ENCODE data around the gene CHST12.
"Not testable (repeated sequence)": the region's sequence is repeated elsewhere in the genome, so short reads cannot be mapped to it uniquely, and the experiment has no call there.

The CHST12 gene

GRCh38 chr7:2404714-2405119 lies 1.3 kb downstream of the CHST12 start:
- DNase-seq, result no peak

GRCh38 chr7:2405201-2405600 lies 1.8 kb downstream of the CHST12 start:
- no peak for DNase-seq

GRCh38 chr7:2405601-2406345 lies 2.4 kb downstream of the CHST12 start:
- DNase-seq, result no peak

- no peak for DNase-seq
Measured at GRCh38 chr7:2409745-2410414, 6.5 kb downstream of the CHST12 start.

GRCh38 chr7:2411049-2411448 lies 7.6 kb downstream of the CHST12 start:
- no peak for DNase-seq

GRCh38 chr7:2411815-2412586 lies 8.6 kb downstream of the CHST12 start:
- no peak for DNase-seq

- no peak for DNase-seq
Measured at GRCh38 chr7:2412587-2413201, 9.3 kb downstream of the CHST12 start.

- DNase-seq, result no peak
Measured at GRCh38 chr7:2416063-2416462, 12.7 kb downstream of the CHST12 start.

- DNase-seq, result no peak
Measured at GRCh38 chr7:2416650-2417049, 13.2 kb downstream of the CHST12 start.

GRCh38 chr7:2417178-2417577 lies 13.8 kb downstream of the CHST12 start:
- DNase-seq, result not testable (repeated sequence)

- no peak for DNase-seq
Measured at GRCh38 chr7:2417981-2418481, 14.6 kb downstream of the CHST12 start.

- DNase-seq, result no peak
Measured at GRCh38 chr7:2420216-2420933, 17.0 kb downstream of the CHST12 start.

- no peak for DNase-seq
Measured at GRCh38 chr7:2421943-2422310, 18.5 kb downstream of the CHST12 start.

GRCh38 chr7:2425749-2426148 lies 22.3 kb downstream of the CHST12 start:
- DNase-seq, result no peak

- DNase-seq, result no peak
Measured at GRCh38 chr7:2431260-2431867, 28.0 kb downstream of the CHST12 start.

GRCh38 chr7:2432910-2433712 lies 29.7 kb downstream of the CHST12 start:
- no peak for DNase-seq

- DNase-seq, result no peak
Measured at GRCh38 chr7:2433713-2434550, 30.5 kb downstream of the CHST12 start.

GRCh38 chr7:2435146-2435545 lies 31.7 kb downstream of the CHST12 start:
- no peak for DNase-seq

GRCh38 chr7:2436341-2437104 lies 33.1 kb downstream of the CHST12 start:
- DNase-seq, result no peak
